ENCODE measurements around the gene LRBA.

GRCh38 chr4:150744570-150744969, 270.5 kb downstream of the LRBA start:
- no peak for TF ChIP-seq CTCF (IDR thresholded peaks at IDR 0.05)
- TF ChIP-seq POLR2A (IDR thresholded peaks at IDR 0.05): no peak
- no peak for TF ChIP-seq POLR2AphosphoS5 (IDR thresholded peaks at IDR 0.05)
- TF ChIP-seq EP300 (IDR thresholded peaks at IDR 0.05): no peak
